Rectal smooth muscle tissue (tissue), 1 donor: ENCODE data around the gene NOL6.
"Not testable (repeated sequence)": the region's sequence is repeated elsewhere in the genome, so short reads cannot be mapped to it uniquely, and the experiment has no call there.

Source experiments
- H3K27ac ChIP-seq: one replicate; pipeline ENCODE4 v1.7.0; 2013; ENCODE audit warnings: low read depth, low read length, inconsistent platforms
- H3K27me3 ChIP-seq: one replicate; pipeline ENCODE4 v1.7.0; 2013; ENCODE audit warnings: low read length; ENCODE audit not compliant: control insufficient read depth, insufficient read depth
- H3K36me3 ChIP-seq: one replicate; pipeline ENCODE4 v1.7.0; 2013; ENCODE audit warnings: low read length; ENCODE audit not compliant: control insufficient read depth, insufficient read depth
- H3K4me1 ChIP-seq: one replicate; pipeline ENCODE4 v1.7.0; 2013; ENCODE audit warnings: low read length; ENCODE audit not compliant: control insufficient read depth, insufficient read depth
- H3K4me3 ChIP-seq: one replicate; pipeline ENCODE4 v1.7.0; 2013; ENCODE audit warnings: low read length
- H3K9ac ChIP-seq: one replicate; pipeline ENCODE4 v1.7.0; 2013; ENCODE audit warnings: low read length

Gene NOL6

GRCh38 chr9:33458444-33458843 lies 15.3 kb downstream of the NOL6 start:
- Histone ChIP-seq H3K9ac (no peak overlapping the region), H3K4me3 (no peak overlapping the region), H3K27ac (no peak overlapping the region), H3K27me3 (no peaks in the 10 kb centered on the region), H3K4me1 (no peaks in the 10 kb centered on the region), H3K36me3 (peaks cover 17% of the 10 kb centered on the region)

- H3K27ac ChIP-seq = no peak overlapping the region
- H3K4me3 ChIP-seq = no peak overlapping the region
- no peaks in the 10 kb centered on the region for H3K36me3 ChIP-seq
- H3K9ac ChIP-seq = no peak overlapping the region
- no peaks in the 10 kb centered on the region for H3K27me3 ChIP-seq
- H3K4me1 ChIP-seq = no peaks in the 10 kb centered on the region
These were observed 17.8 kb downstream of the NOL6 start for GRCh38 chr9:33455945-33456344.

GRCh38 chr9:33455456-33455855 lies 18.3 kb downstream of the NOL6 start:
- H3K36me3 ChIP-seq, H3K27me3 ChIP-seq, H3K4me3 ChIP-seq, H3K4me1 ChIP-seq, H3K27ac ChIP-seq, H3K9ac ChIP-seq: not testable (repeated sequence)

GRCh38 chr9:33454661-33455026 lies 19.1 kb downstream of the NOL6 start:
- not testable (repeated sequence) for H3K27ac ChIP-seq, H3K4me1 ChIP-seq, H3K36me3 ChIP-seq, H3K9ac ChIP-seq, H3K27me3 ChIP-seq, H3K4me3 ChIP-seq

- no peaks in the 10 kb centered on the region for H3K27me3 ChIP-seq
- no peak overlapping the region for H3K4me3 ChIP-seq
- no peaks in the 10 kb centered on the region for H3K4me1 ChIP-seq
- no peak overlapping the region for H3K9ac ChIP-seq
- no peak overlapping the region for H3K27ac ChIP-seq
- no peaks in the 10 kb centered on the region for H3K36me3 ChIP-seq
These were observed 19.6 kb downstream of the NOL6 start for GRCh38 chr9:33453999-33454660.

- Histone ChIP-seq H3K4me1 (no peaks in the 10 kb centered on the region), H3K27me3 (no peaks in the 10 kb centered on the region), H3K4me3 (no peak overlapping the region), H3K9ac (no peak overlapping the region), H3K27ac (no peak overlapping the region), H3K36me3 (no peaks in the 10 kb centered on the region)
These were observed 20.4 kb downstream of the NOL6 start for GRCh38 chr9:33453286-33453860.

GRCh38 chr9:33452828-33453271 lies 20.9 kb downstream of the NOL6 start:
- no peak overlapping the region for H3K4me3 ChIP-seq
- H3K4me1 ChIP-seq = no peaks in the 10 kb centered on the region
- no peaks in the 10 kb centered on the region for H3K36me3 ChIP-seq
- H3K9ac ChIP-seq = no peak overlapping the region
- no peaks in the 10 kb centered on the region for H3K27me3 ChIP-seq
- no peak overlapping the region for H3K27ac ChIP-seq

- Histone ChIP-seq H3K4me3 (no peak overlapping the region), H3K36me3 (no peaks in the 10 kb centered on the region), H3K27ac (no peak overlapping the region), H3K4me1 (peaks cover 2% of the 10 kb centered on the region), H3K27me3 (no peaks in the 10 kb centered on the region), H3K9ac (no peak overlapping the region)
These were observed 23.0 kb downstream of the NOL6 start for GRCh38 chr9:33450621-33451146.

GRCh38 chr9:33449715-33450114 lies 24.0 kb downstream of the NOL6 start:
- Histone ChIP-seq H3K27ac (no peak overlapping the region), H3K36me3 (no peaks in the 10 kb centered on the region), H3K4me1 (peaks cover 2% of the 10 kb centered on the region), H3K27me3 (no peaks in the 10 kb centered on the region), H3K9ac (no peak overlapping the region), H3K4me3 (no peak overlapping the region)

- no peaks in the 10 kb centered on the region for H3K36me3 ChIP-seq
- no peak overlapping the region for H3K27ac ChIP-seq
- H3K4me3 ChIP-seq = peak overlapping the region; percentile 54
- H3K4me1 ChIP-seq = peaks cover 2% of the 10 kb centered on the region
- H3K9ac ChIP-seq = no peak overlapping the region
- no peaks in the 10 kb centered on the region for H3K27me3 ChIP-seq
These were observed 25.7 kb downstream of the NOL6 start for GRCh38 chr9:33447799-33448553.

- H3K27ac ChIP-seq = peak within 1 kb of the TSS; percentile 12
These were observed 26.6 kb downstream of the NOL6 start, which contains the start of gene AQP3 for GRCh38 chr9:33446946-33447798. Gene AQP3 (minus strand): TSS chr9:33447593. CDS start chr9:33447530, 63 bp downstream.

More at GRCh38 chr9:33446946-33447798, 26.6 kb downstream of the NOL6 start, which contains the start of gene AQP3:
- Histone ChIP-seq H3K36me3 (peaks cover 4% of the 10 kb centered on the region), H3K27me3 (no peaks in the 10 kb centered on the region), H3K4me3 (peak within 1 kb of the TSS; percentile 80), H3K9ac (peak within 1 kb of the TSS; percentile 13), H3K4me1 (peaks cover 2% of the 10 kb centered on the region)
